Measurements from ENCODE around the gene LRRC59.
"Not testable (repeated sequence)": the region's sequence is repeated elsewhere in the genome, so short reads cannot be mapped to it uniquely, and the experiment has no call there.

Gene LRRC59

GRCh38 chr17:50397111-50397918, at the start of gene LRRC59:
LRRC59 (minus strand) TSS chr17:50397523; CDS start chr17:50397317, 206 bp downstream.
- DNase-seq (ENCODE audit: low spot score) = peak; percentile 90

- DNase-seq (ENCODE audit: low spot score) = no peak
These were observed 48.5 kb upstream of the LRRC59 start for GRCh38 chr17:50445730-50446325.

- DNase-seq (ENCODE audit: low spot score) = no peak
These were observed 47.8 kb upstream of the LRRC59 start for GRCh38 chr17:50444841-50445715.

- DNase-seq (ENCODE audit: low spot score) = no peak
These were observed 46.2 kb upstream of the LRRC59 start for GRCh38 chr17:50443505-50443974.

- DNase-seq (ENCODE audit: low spot score) = no peak
These were observed 43.8 kb upstream of the LRRC59 start for GRCh38 chr17:50440838-50441829.

GRCh38 chr17:50440172-50440837, 43.0 kb upstream of the LRRC59 start:
- no peak for DNase-seq (ENCODE audit: low spot score)

GRCh38 chr17:50439008-50439407, 41.7 kb upstream of the LRRC59 start:
- no peak for DNase-seq (ENCODE audit: low spot score)

GRCh38 chr17:50437409-50437808, 40.1 kb upstream of the LRRC59 start:
- DNase-seq (ENCODE audit: low spot score) = no peak

GRCh38 chr17:50432125-50432762, 34.9 kb upstream of the LRRC59 start:
- DNase-seq (ENCODE audit: low spot score) = no peak

- no peak for DNase-seq (ENCODE audit: low spot score)
These were observed 33.7 kb upstream of the LRRC59 start for GRCh38 chr17:50430821-50431618.

- DNase-seq (ENCODE audit: low spot score) = no peak
These were observed 32.5 kb upstream of the LRRC59 start for GRCh38 chr17:50429793-50430192.

- DNase-seq (ENCODE audit: low spot score) = no peak
These were observed 31.6 kb upstream of the LRRC59 start for GRCh38 chr17:50428831-50429424.

GRCh38 chr17:50428126-50428525, 30.8 kb upstream of the LRRC59 start:
- DNase-seq (ENCODE audit: low spot score) = not testable (repeated sequence)

- peak; percentile 76 for DNase-seq (ENCODE audit: low spot score)
These were observed 29.8 kb upstream of the LRRC59 start for GRCh38 chr17:50426814-50427787.

- no peak for DNase-seq (ENCODE audit: low spot score)
These were observed 29.1 kb upstream of the LRRC59 start for GRCh38 chr17:50426472-50426782.

GRCh38 chr17:50425682-50426471, 28.6 kb upstream of the LRRC59 start, which contains the start of gene ACSF2:
ACSF2 (plus strand) TSS chr17:50426218; CDS start chr17:50426262, 44 bp downstream.
- peak; percentile 77 for DNase-seq (ENCODE audit: low spot score)
